Naive thymus-derived CD4-positive, alpha-beta T cell (primary cell): ENCODE results near the gene CIC. TPM values are rescaled to one million over a fixed set of nuclear protein-coding genes. Genes with fewer than 3 reads are reported as not detected.

Experiments
- ATAC-seq: fragments of 150-1000 bp; cut with Tn5 transposase; 2 replicates; pipeline ENCODE4 v1.10.0; 2021; ENCODE audit warnings: mild to moderate bottlenecking, moderate library complexity
- CTCF ChIA-PET: fragments of 350-600 bp; sonication (Branson Sonifier 250); formaldehyde crosslinking; loops from one replicate; lab custom pipeline; 2021; ENCODE audit warnings: antibody characterized with exemption; lab: Charles Lee
- POLR2A ChIA-PET: fragments of 350-600 bp; sonication (Branson Sonifier 250); formaldehyde crosslinking; loops from one replicate; lab custom pipeline; 2021; ENCODE audit warnings: antibody characterized with exemption, inconsistent platforms; lab: Charles Lee
- DNase-seq, 9 donors: peaks; one replicate each; pipeline versions ENCODE4 v3.0.0 to v3.0.0-alpha.2; 2020 to 2022; ENCODE audit warnings: mixed read lengths in 1 of 9
- H3K27ac ChIP-seq: one replicate; pipeline ENCODE4 v1.7.0; 2013; ENCODE audit warnings: mild to moderate bottlenecking, low read depth, low read length, moderate library complexity
- H3K27me3 ChIP-seq, 2 donors: one replicate each; pipeline ENCODE4 v1.7.0; 2013; ENCODE audit warnings: low read length in 2 of 2, mild to moderate bottlenecking in 2 of 2, moderate library complexity in 2 of 2; ENCODE audit not compliant: control insufficient read depth in 2 of 2, insufficient read depth in 2 of 2
- H3K36me3 ChIP-seq, 3 experiments: 1 replicate in 2 of 3; 2 replicates in 1 of 3; pipeline ENCODE4 v1.7.0; 2013; ENCODE audit warnings: low read length in 3 of 3, mild to moderate bottlenecking in 3 of 3, moderate library complexity in 1 of 3; ENCODE audit not compliant: insufficient read depth in 3 of 3, control insufficient read depth in 2 of 3
- H3K4me1 ChIP-seq, 2 donors: one replicate each; pipeline ENCODE4 v1.7.0; 2013; ENCODE audit warnings: low read length in 2 of 2, mild to moderate bottlenecking in 2 of 2, moderate library complexity in 1 of 2; ENCODE audit not compliant: control insufficient read depth in 2 of 2, insufficient read depth in 2 of 2
- H3K4me3 ChIP-seq: 2 replicates; pipeline ENCODE4 v1.7.0; 2013; ENCODE audit warnings: mild to moderate bottlenecking, low read length
- H3K9me3 ChIP-seq, 3 experiments: 1 replicate in 2 of 3; 2 replicates in 1 of 3; pipeline ENCODE4 v1.7.0; 2013; ENCODE audit warnings: low read length in 3 of 3; ENCODE audit not compliant: control insufficient read depth in 2 of 3
- H3K27ac Mint-ChIP-seq, 9 donors: one replicate each; pipeline ENCODE4 v1.8.0; 2020 to 2022; ENCODE audit warnings: mixed read lengths in 9 of 9, mild to moderate bottlenecking in 8 of 9, moderate library complexity in 5 of 9, inconsistent platforms in 2 of 9
- H3K27me3 Mint-ChIP-seq, 5 donors: one replicate each; pipeline ENCODE4 v1.8.0; 2021 to 2022; ENCODE audit warnings: mixed read lengths in 5 of 5, mild to moderate bottlenecking in 1 of 5
- H3K36me3 Mint-ChIP-seq, 5 donors: one replicate each; pipeline ENCODE4 v1.8.0; 2020 to 2022; ENCODE audit warnings: mixed read lengths in 5 of 5, mild to moderate bottlenecking in 3 of 5, inconsistent platforms in 1 of 5
- H3K4me1 Mint-ChIP-seq, 7 donors: one replicate each; pipeline ENCODE4 v1.8.0; 2020 to 2022; ENCODE audit warnings: mixed read lengths in 7 of 7, mild to moderate bottlenecking in 3 of 7, inconsistent platforms in 1 of 7
- H3K4me3 Mint-ChIP-seq, 10 donors: one replicate each; pipeline ENCODE4 v1.8.0; 2020 to 2022; ENCODE audit warnings: mild to moderate bottlenecking in 10 of 10, mixed read lengths in 10 of 10, moderate library complexity in 6 of 10, inconsistent platforms in 2 of 10
- H3K9me3 Mint-ChIP-seq, 11 donors: one replicate each; pipeline ENCODE4 v1.8.0; 2020 to 2022; ENCODE audit warnings: mixed read lengths in 11 of 11, mild to moderate bottlenecking in 4 of 11, inconsistent platforms in 1 of 11, moderate library complexity in 1 of 11
- intact Hi-C, 2 donors: fragments of 100-400 bp; cut with micrococcal nuclease; formaldehyde crosslinking; loops; one replicate each; pipeline ENCODE4 v1.15.1; 2023
- polyA plus RNA-seq, 2 donors: library from polyadenylated mRNA; unstranded; fragments of 300-500 nt; fragmentation: Illumina TruSeq; gene quantifications; one replicate each; pipeline ENCODE4 v1.2.3, GENCODE V29; 2021
- total RNA-seq, 6 experiments: library from RNA in 5 of 6; stranded (reverse) in 5 of 6; gene quantifications; 1 replicate in 5 of 6; 2 replicates in 1 of 6; pipeline ENCODE4 v1.2.3 and lab custom pipeline; 2021 to 2026

The CIC gene
- total and polyA plus RNA-seq, 7 experiments from 2014 or later = 1.5 to 134 (median 93.6) TPM

- POLR2A ChIA-PET = no interaction called here
Measured at GRCh38 chr19:42312370-42312769, 43.3 kb downstream of the CIC start.

GRCh38 chr19:42313096-42313839 is 44.2 kb downstream of the CIC start, which contains the start of gene TMEM145:
Gene TMEM145 (plus strand): TSS chr19:42313309. CDS start chr19:42313377, 68 bp downstream.
- CTCF ChIA-PET = no interaction called here

More at GRCh38 chr19:42312370-42312769, 43.3 kb downstream of the CIC start:
- Histone ChIP-seq H3K27ac (no peak overlapping the region), H3K36me3 (no peaks in the 10 kb centered on the region), H3K9me3 (no peaks in the 10 kb centered on the region), H3K27me3 (peaks cover 11 to 17% of the 10 kb centered on the region in 2 donors), H3K4me3 (no peak overlapping the region), H3K4me1 (no peaks in the 10 kb centered on the region)
- H3K27ac Mint-ChIP-seq = no peak overlapping the region
- peaks cover 26 to 49% (median 38%) of the 10 kb centered on the region in 5 donors for H3K27me3 Mint-ChIP-seq
- no peak for ATAC-seq
- DNase-seq = no peak
- H3K9me3 Mint-ChIP-seq = peaks cover 0 to 5% (median 0%) of the 10 kb centered on the region in 11 donors
- CTCF ChIA-PET = interaction anchor here (0.6 kb wide), 1 partner anchor 791 kb away, joined by 4 read pairs; no protein-coding TSS in a partner anchor
- intact Hi-C loops = no loop called here
- peaks cover 6 to 30% (median 17%) of the 10 kb centered on the region in 7 donors for H3K4me1 Mint-ChIP-seq
- peak overlapping the region in 9 of 10 donors; percentile 38 to 80 (median 67) for H3K4me3 Mint-ChIP-seq
- no peaks in the 10 kb centered on the region for H3K36me3 Mint-ChIP-seq

GRCh38 chr19:42313840-42314755 is 45.0 kb downstream of the CIC start:
- DNase-seq (no peak), ATAC-seq (no peak)
- H3K27me3 ChIP-seq = peaks cover 11 to 17% of the 10 kb centered on the region in 2 donors
- no peak overlapping the region for H3K4me3 ChIP-seq
- intact Hi-C loops = loop anchor here in 1 of 2 donors (1.0 kb wide), 1 partner anchor 11 kb away; the partner anchor contains the start of gene MEGF8
- peaks cover 26 to 51% (median 38%) of the 10 kb centered on the region in 5 donors for H3K27me3 Mint-ChIP-seq
- POLR2A ChIA-PET = no interaction called here
- no peak overlapping the region for H3K27ac Mint-ChIP-seq
- peaks cover 0 to 5% (median 0%) of the 10 kb centered on the region in 11 donors for H3K9me3 Mint-ChIP-seq
- no peaks in the 10 kb centered on the region for H3K4me1 ChIP-seq
- H3K36me3 ChIP-seq = no peaks in the 10 kb centered on the region
- H3K36me3 Mint-ChIP-seq = no peaks in the 10 kb centered on the region
- no peak overlapping the region for H3K27ac ChIP-seq
- peaks cover 6 to 32% (median 17%) of the 10 kb centered on the region in 7 donors for H3K4me1 Mint-ChIP-seq
- CTCF ChIA-PET = no interaction called here
- H3K4me3 Mint-ChIP-seq = peak overlapping the region; percentile 42 to 80 (median 66)
- H3K9me3 ChIP-seq = no peaks in the 10 kb centered on the region

More at GRCh38 chr19:42313096-42313839, 44.2 kb downstream of the CIC start, which contains the start of gene TMEM145:
- ATAC-seq = peak; percentile 77
- Histone ChIP-seq H3K9me3 (no peaks in the 10 kb centered on the region), H3K27me3 (peaks cover 11 to 17% of the 10 kb centered on the region in 2 donors), H3K4me3 (no peak within 1 kb of the TSS), H3K36me3 (no peaks in the 10 kb centered on the region), H3K4me1 (no peaks in the 10 kb centered on the region), H3K27ac (no peak within 1 kb of the TSS)
- no peak within 1 kb of the TSS for H3K27ac Mint-ChIP-seq
- no peaks in the 10 kb centered on the region for H3K36me3 Mint-ChIP-seq
- H3K4me1 Mint-ChIP-seq = peaks cover 6 to 32% (median 17%) of the 10 kb centered on the region in 7 donors
- peak within 1 kb of the TSS; percentile 42 to 80 (median 70) for H3K4me3 Mint-ChIP-seq
- POLR2A ChIA-PET = no interaction called here
- peaks cover 26 to 49% (median 38%) of the 10 kb centered on the region in 5 donors for H3K27me3 Mint-ChIP-seq
- peak in 7 of 9 donors; percentile 14 to 62 (median 31) for DNase-seq
- H3K9me3 Mint-ChIP-seq = peaks cover 0 to 5% (median 0%) of the 10 kb centered on the region in 11 donors
- intact Hi-C loops = loop anchor here in 1 of 2 donors (1.0 kb wide), 1 partner anchor 12 kb away; the partner anchor contains the start of gene MEGF8

- no peak overlapping the region for H3K27ac ChIP-seq
- ChIA-PET CTCF (no interaction called here), POLR2A (no interaction called here)
- Mint-ChIP-seq H3K27ac (no peak overlapping the region), H3K36me3 (no peaks in the 10 kb centered on the region), H3K9me3 (peaks cover 0 to 5% (median 0%) of the 10 kb centered on the region in 11 donors), H3K4me1 (peaks cover 6 to 32% (median 17%) of the 10 kb centered on the region in 7 donors), H3K4me3 (peak overlapping the region in 3 of 10 donors; percentile 9 to 25 (median 13)), H3K27me3 (peaks cover 26 to 52% (median 38%) of the 10 kb centered on the region in 5 donors)
- no peaks in the 10 kb centered on the region for H3K4me1 ChIP-seq
- H3K4me3 ChIP-seq = no peak overlapping the region
- H3K27me3 ChIP-seq = peaks cover 11 to 17% of the 10 kb centered on the region in 2 donors
- intact Hi-C loops = no loop called here
- no peaks in the 10 kb centered on the region for H3K36me3 ChIP-seq
- DNase-seq (no peak), ATAC-seq (no peak)
- H3K9me3 ChIP-seq = no peaks in the 10 kb centered on the region
Measured at GRCh38 chr19:42315024-42315423, 46.0 kb downstream of the CIC start.

GRCh38 chr19:42316223-42317211 is 47.5 kb downstream of the CIC start:
- Mint-ChIP-seq H3K36me3 (no peaks in the 10 kb centered on the region), H3K9me3 (peaks cover 0 to 5% (median 0%) of the 10 kb centered on the region in 11 donors), H3K27me3 (peaks cover 26 to 51% (median 32%) of the 10 kb centered on the region in 5 donors), H3K4me1 (peaks cover 6 to 32% (median 16%) of the 10 kb centered on the region in 7 donors), H3K4me3 (peak overlapping the region in 3 of 10 donors; percentile 4 to 28 (median 15)), H3K27ac (no peak overlapping the region)
- H3K27ac ChIP-seq = no peak overlapping the region
- H3K27me3 ChIP-seq = peaks cover 11 to 17% of the 10 kb centered on the region in 2 donors
- ChIA-PET POLR2A (interaction anchor here (0.5 kb wide), 1 partner anchor 13 kb away, joined by 4 read pairs; no protein-coding TSS in a partner anchor), CTCF (no interaction called here)
- ATAC-seq (peak; percentile 54), DNase-seq (no peak)
- no peaks in the 10 kb centered on the region for H3K9me3 ChIP-seq
- intact Hi-C loops = no loop called here
- no peaks in the 10 kb centered on the region for H3K4me1 ChIP-seq
- H3K36me3 ChIP-seq = no peaks in the 10 kb centered on the region
- no peak overlapping the region for H3K4me3 ChIP-seq
